Measurements from ENCODE around the gene SMARCC2. TPM values are rescaled to one million over a fixed set of nuclear protein-coding genes. Genes with fewer than 3 reads are reported as not detected.
A peak's percentile ranks its signal among the peaks of the same experiment; 100 is the strongest.

SMARCC2 gene
- total RNA-seq, 4 donors from 2014 or later: 34.1 to 56.9 (median 49.4) TPM

DNA sequence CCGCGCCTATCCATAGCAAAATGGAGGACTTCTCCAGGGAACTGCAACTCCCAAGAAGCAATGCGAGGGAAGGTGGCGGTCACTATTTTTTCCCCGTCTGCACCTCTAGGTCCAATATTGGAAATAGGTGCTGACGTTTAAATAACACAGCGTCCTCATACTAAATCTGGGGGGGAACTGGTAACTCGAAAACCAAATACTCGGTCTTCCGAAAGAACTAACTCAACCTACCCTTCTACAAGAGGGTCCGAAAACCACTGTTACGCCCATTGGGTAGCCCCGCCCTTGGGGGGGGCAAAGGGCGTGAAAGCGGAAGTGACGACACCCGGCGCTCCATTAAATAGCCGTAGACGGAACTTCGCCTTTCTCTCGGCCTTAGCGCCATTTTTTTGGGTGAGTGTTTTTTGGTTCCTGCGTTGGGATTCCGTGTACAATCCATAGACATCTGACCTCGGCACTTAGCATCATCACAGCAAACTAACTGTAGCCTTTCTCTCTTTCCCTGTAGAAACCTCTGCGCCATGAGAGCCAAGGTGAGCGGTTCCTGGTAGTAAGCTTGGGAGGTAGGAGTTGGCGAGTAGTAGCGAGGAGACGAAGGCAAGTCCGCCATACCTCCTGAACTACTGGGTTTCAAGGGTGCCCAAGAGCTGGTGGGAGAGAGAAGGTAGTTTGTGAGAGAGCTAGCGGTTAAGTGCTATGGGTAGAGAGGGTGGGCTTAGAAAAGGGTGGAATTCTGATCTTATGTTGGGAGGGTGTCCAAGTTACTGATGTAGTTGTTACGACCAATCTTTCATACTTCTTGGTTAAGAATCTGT, 72.8 kb downstream of the SMARCC2 start, which contains the start of gene RPL41:
TSS of gene RPL41 (plus strand) at position 367 of the 815 bp plus-strand sequence.
- Histone ChIP-seq H3K4me1 (peaks cover 29 to 33% of the 10 kb centered on the region in 2 donors), H3K4me3 (peak within 1 kb of the TSS; percentile 82 to 94 (median 88)), H3K36me3 (peaks cover 0 to 26% of the 10 kb centered on the region in 2 donors), H3K27me3 (no peaks in the 10 kb centered on the region), H3K9me3 (no peaks in the 10 kb centered on the region), H3K27ac (peak within 1 kb of the TSS; percentile 93 to 99 (median 98))
- intact Hi-C loops (cut with DNase I; ENCODE audit: low total_unique reads) (loop anchor here (1.0 to 5.0 kb wide), 7 partner anchors 12 to 1731 kb away; partner anchors contain the start of genes CD63, CNPY2, CTDSP2 and PA2G4), in situ Hi-C loops (cut with MboI; ENCODE audit: low sequenced_read_pairs in 4 of 4) (loop anchor here in 1 of 4 donors (10.0 kb wide), 1 partner anchor 108 kb away; the partner anchor contains the start of genes NABP2 and RNF41)
- peak; percentile 72 to 78 for ATAC-seq
- peak; percentile 90 to 94 for DNase-seq
- TF ChIP-seq POLR2A (IDR thresholded peaks at IDR 0.05): peak; percentile 95 to 97
- TF ChIP-seq CTCF (IDR thresholded peaks at IDR 0.05 in 4 of 5, conservative IDR thresholded peaks at IDR 0.05 in 1 of 5): peak in 1 of 5 experiments; percentile 11

- intact Hi-C loops (cut with DNase I; ENCODE audit: low total_unique reads): loop anchor here (5.0 kb wide), 5 partner anchors 202 to 1732 kb away; partner anchors contain the start of genes CD63, CNPY2, CTDSP2 and TIMELESS
- in situ Hi-C loops (cut with MboI; ENCODE audit: low sequenced_read_pairs in 4 of 4): loop anchor here in 1 of 4 donors (10.0 kb wide), 1 partner anchor 109 kb away; the partner anchor contains the start of genes NABP2 and RNF41
- peak overlapping the region; percentile 93 to 99 (median 98) for H3K27ac ChIP-seq
- TF ChIP-seq POLR2A (IDR thresholded peaks at IDR 0.05) (no peak), CTCF (IDR thresholded peaks at IDR 0.05 in 4 of 5, conservative IDR thresholded peaks at IDR 0.05 in 1 of 5) (no peak)
- H3K4me3 ChIP-seq: peak overlapping the region; percentile 82 to 94 (median 88)
- H3K9me3 ChIP-seq: no peaks in the 10 kb centered on the region
- no peaks in the 10 kb centered on the region for H3K27me3 ChIP-seq
- DNase-seq: no peak
- H3K36me3 ChIP-seq: peaks cover 4 to 31% of the 10 kb centered on the region in 2 donors
- ATAC-seq: no peak
- H3K4me1 ChIP-seq: peaks cover 18 to 21% of the 10 kb centered on the region in 2 donors
Observed at GRCh38 chr12:56115329-56115728, 74.0 kb downstream of the SMARCC2 start.

DNA sequence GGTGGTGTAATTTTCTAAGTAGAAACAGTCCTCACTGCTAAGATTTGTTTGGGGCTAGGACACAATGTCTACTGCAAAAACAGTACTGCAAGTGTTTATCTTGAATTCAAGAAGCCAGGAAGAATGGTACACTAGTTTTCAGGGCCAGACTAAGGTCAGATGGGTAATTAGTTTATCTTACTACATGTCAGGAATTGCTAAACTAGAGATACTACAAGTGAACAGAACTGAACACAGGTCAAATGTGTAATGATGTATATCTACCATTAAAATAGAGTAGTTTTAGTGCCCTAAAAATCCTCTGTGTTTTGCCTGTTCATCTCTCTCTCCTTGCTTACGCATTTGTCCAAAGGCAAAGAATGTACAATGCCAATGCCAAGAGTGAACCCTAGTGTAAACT, 75.2 kb downstream of the SMARCC2 start:
- no peak for TF ChIP-seq POLR2A (IDR thresholded peaks at IDR 0.05)
- no peak for TF ChIP-seq CTCF (IDR thresholded peaks at IDR 0.05 in 4 of 5, conservative IDR thresholded peaks at IDR 0.05 in 1 of 5)
- intact Hi-C loops (cut with DNase I; ENCODE audit: low total_unique reads) (no loop called here), in situ Hi-C loops (cut with MboI; ENCODE audit: low sequenced_read_pairs in 4 of 4) (loop anchor here in 1 of 4 donors (10.0 kb wide), 1 partner anchor 111 kb away; the partner anchor contains the start of genes NABP2 and RNF41)
- no peak overlapping the region for H3K4me3 ChIP-seq
- no peaks in the 10 kb centered on the region for H3K27me3 ChIP-seq
- peaks cover 4 to 44% of the 10 kb centered on the region in 2 donors for H3K36me3 ChIP-seq
- ATAC-seq: no peak
- H3K4me1 ChIP-seq: peaks cover 5 to 9% of the 10 kb centered on the region in 2 donors
- H3K27ac ChIP-seq: no peak overlapping the region
- DNase-seq: no peak
- H3K9me3 ChIP-seq: no peaks in the 10 kb centered on the region

Other genes starting within 250 kb of the SMARCC2 start
- gene PMEL, start 223.4 kb downstream of the SMARCC2 start, total RNA-seq: 1 to 10 TPM in 1 of 4 donors, under 1 TPM in 1, not detected in 2; 0.73 to 2.0 TPM
- 10 to 100 TPM in 1 of 4 donors, 1 to 10 TPM in 3; 6.4 to 11.7 (median 8.1) TPM for gene CDK2, start 222.7 kb downstream of the SMARCC2 start, total RNA-seq
- 10 to 100 TPM; 75.5 to 84.9 (median 81.8) TPM for gene RAB5B, start 215.4 kb downstream of the SMARCC2 start, total RNA-seq
- 10 to 100 TPM; 10.1 to 28.1 (median 18.9) TPM for gene SUOX, start 192.2 kb downstream of the SMARCC2 start, total RNA-seq
- 1 to 10 TPM; 4.0 to 6.3 (median 5.6) TPM for gene IKZF4, start 168.4 kb downstream of the SMARCC2 start, total RNA-seq
- 1,000 to 10,000 TPM in 2 of 4 donors, 100 to 1,000 TPM in 2; 618 to 1,648 (median 1,209) TPM for gene RPS26, start 147.6 kb downstream of the SMARCC2 start, total RNA-seq
- 1 to 10 TPM in 3 of 4 donors, under 1 TPM in 1; 0.15 to 2.1 (median 1.1) TPM for gene ERBB3, start 109.3 kb downstream of the SMARCC2 start, total RNA-seq
- gene PA2G4, start 84.9 kb downstream of the SMARCC2 start, total RNA-seq: 100 to 1,000 TPM; 109 to 204 (median 127) TPM
- 1,000 to 10,000 TPM; 1,323 to 2,217 (median 1,977) TPM for gene RPL41, start 72.8 kb downstream of the SMARCC2 start, total RNA-seq
- gene ZC3H10, start 71.2 kb downstream of the SMARCC2 start, total RNA-seq: 1 to 10 TPM; 3.1 to 9.1 (median 3.7) TPM
- 10 to 100 TPM; 45.9 to 77.7 (median 62.1) TPM for gene ESYT1, start 61.2 kb downstream of the SMARCC2 start, total RNA-seq
- gene MYL6B, start 36.9 kb downstream of the SMARCC2 start, total RNA-seq: 100 to 1,000 TPM; 159 to 334 (median 198) TPM
- 100 to 1,000 TPM; 159 to 324 (median 202) TPM for gene MYL6, start 31.1 kb downstream of the SMARCC2 start, total RNA-seq
- gene RNF41, start 32.4 kb upstream of the SMARCC2 start, total RNA-seq: 10 to 100 TPM; 46.5 to 58.9 (median 54.8) TPM
- gene NABP2, start 34.9 kb upstream of the SMARCC2 start, total RNA-seq: 10 to 100 TPM; 29.6 to 75.0 (median 42.8) TPM
- gene SLC39A5, start 40.6 kb upstream of the SMARCC2 start, total RNA-seq: under 1 TPM in 1 of 4 donors, not detected in 3; 0.83 TPM
- gene ANKRD52, start 68.9 kb upstream of the SMARCC2 start, total RNA-seq: 10 to 100 TPM; 14.7 to 30.9 (median 18.9) TPM
- 10 to 100 TPM; 17.7 to 90.1 (median 54.5) TPM for gene COQ10A, start 77.5 kb upstream of the SMARCC2 start, total RNA-seq
- gene CS, start 110.8 kb upstream of the SMARCC2 start, total RNA-seq: 100 to 1,000 TPM; 211 to 359 (median 271) TPM
- gene CNPY2, start 126.5 kb upstream of the SMARCC2 start, total RNA-seq: 10 to 100 TPM; 21.7 to 59.1 (median 28.4) TPM
- gene PAN2, start 144.5 kb upstream of the SMARCC2 start, total RNA-seq: 10 to 100 TPM in 2 of 4 donors, 1 to 10 TPM in 2; 7.8 to 33.0 (median 11.6) TPM
- not detected for gene IL23A, start 149.4 kb upstream of the SMARCC2 start, total RNA-seq
- gene STAT2, start 170.6 kb upstream of the SMARCC2 start, total RNA-seq: 10 to 100 TPM; 21.0 to 33.2 (median 27.4) TPM
- under 1 TPM in 1 of 4 donors, not detected in 3; 0.27 TPM for gene APOF, start 173.4 kb upstream of the SMARCC2 start, total RNA-seq